ENCODE data around the gene TEKT1. TPM values are rescaled to one million over a fixed set of nuclear protein-coding genes. Genes with fewer than 3 reads are reported as not detected.

TEKT1 gene
- total and polyA plus RNA-seq, 3 experiments from 2014 or later, result not detected

DNA sequence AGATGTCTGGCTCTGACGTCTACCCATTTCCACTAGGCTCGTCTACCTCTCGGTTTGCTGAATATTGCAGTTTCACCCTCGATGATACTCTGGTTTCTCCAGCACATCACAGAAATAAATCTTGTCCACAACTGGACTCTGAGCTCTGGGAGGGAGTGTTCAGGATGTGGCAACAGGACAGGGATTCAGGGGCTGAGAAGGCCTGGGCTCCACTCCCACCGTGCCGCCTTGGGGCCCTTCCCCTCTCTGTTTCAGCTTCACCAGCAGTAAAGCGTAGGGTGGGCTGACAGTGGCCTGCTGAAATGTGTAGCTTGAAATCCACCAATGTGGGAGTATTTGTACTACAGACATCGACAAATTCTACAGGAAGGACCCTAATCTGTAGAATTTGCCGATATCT, 20.0 kb downstream of the TEKT1 start:
- H3K4me1 ChIP-seq (ENCODE audit: insufficient read depth, low read length), result no peaks in the 10 kb centered on the region
- Mint-ChIP-seq H3K27ac (no peak overlapping the region), H3K4me1 (no peaks in the 10 kb centered on the region), H3K27me3 (peaks cover 5 to 41% of the 10 kb centered on the region in 2 donors), H3K4me3 (no peak overlapping the region), H3K36me3 (peaks cover 0 to 8% (median 0%) of the 10 kb centered on the region in 3 donors), H3K9me3 (peaks cover 0 to 3% (median 0%) of the 10 kb centered on the region in 5 donors)
- POLR2A ChIA-PET, result no interaction called here
- no peaks in the 10 kb centered on the region for H3K27me3 ChIP-seq (ENCODE audit: insufficient read depth, low read length, poor library complexity, severe bottlenecking)
- H3K4me3 ChIP-seq (ENCODE audit: low read length), result no peak overlapping the region
- no peaks in the 10 kb centered on the region for H3K36me3 ChIP-seq (ENCODE audit: insufficient read depth, low read length)
- DNase-seq, result no peak
- CTCF ChIA-PET, result no interaction called here
- no peaks in the 10 kb centered on the region for H3K9me3 ChIP-seq (ENCODE audit: low read length)
- H3K27ac ChIP-seq (ENCODE audit: low read depth, low read length), result no peak overlapping the region

GRCh38 chr17:6800422-6801027, 31.0 kb downstream of the TEKT1 start:
- Mint-ChIP-seq H3K4me1 (no peaks in the 10 kb centered on the region), H3K27ac (peak overlapping the region in 1 of 8 donors; percentile 60), H3K27me3 (peaks cover 7 to 16% of the 10 kb centered on the region in 2 donors), H3K36me3 (no peaks in the 10 kb centered on the region), H3K4me3 (no peak overlapping the region), H3K9me3 (no peaks in the 10 kb centered on the region)
- Histone ChIP-seq H3K4me1 (ENCODE audit: insufficient read depth, low read length) (no peaks in the 10 kb centered on the region), H3K4me3 (ENCODE audit: low read length) (no peak overlapping the region), H3K27ac (ENCODE audit: low read depth, low read length) (no peak overlapping the region), H3K36me3 (ENCODE audit: insufficient read depth, low read length) (no peaks in the 10 kb centered on the region), H3K27me3 (ENCODE audit: insufficient read depth, low read length, poor library complexity, severe bottlenecking) (no peaks in the 10 kb centered on the region), H3K9me3 (ENCODE audit: low read length) (no peaks in the 10 kb centered on the region)
- CTCF ChIA-PET, result interaction anchor here (1.1 to 1.8 kb wide), 3 partner anchors 133 to 328 kb away, joined by 3 to 8 read pairs (median 5); no protein-coding TSS in a partner anchor
- POLR2A ChIA-PET, result no interaction called here
- DNase-seq, result no peak

- Histone ChIP-seq H3K9me3 (ENCODE audit: low read length) (no peaks in the 10 kb centered on the region), H3K4me3 (ENCODE audit: low read length) (no peak overlapping the region), H3K4me1 (ENCODE audit: insufficient read depth, low read length) (no peaks in the 10 kb centered on the region), H3K27ac (ENCODE audit: low read depth, low read length) (no peak overlapping the region), H3K27me3 (ENCODE audit: insufficient read depth, low read length, poor library complexity, severe bottlenecking) (no peaks in the 10 kb centered on the region), H3K36me3 (ENCODE audit: insufficient read depth, low read length) (no peaks in the 10 kb centered on the region)
- Mint-ChIP-seq H3K27ac (no peak overlapping the region), H3K27me3 (peaks cover 3 to 19% of the 10 kb centered on the region in 2 donors), H3K4me3 (peak overlapping the region in 1 of 7 donors; percentile 29), H3K36me3 (no peaks in the 10 kb centered on the region), H3K9me3 (no peaks in the 10 kb centered on the region), H3K4me1 (no peaks in the 10 kb centered on the region)
- ChIA-PET CTCF (no interaction called here), POLR2A (no interaction called here)
- no peak for DNase-seq
These were observed 31.8 kb downstream of the TEKT1 start for GRCh38 chr17:6799738-6800137.

DNA sequence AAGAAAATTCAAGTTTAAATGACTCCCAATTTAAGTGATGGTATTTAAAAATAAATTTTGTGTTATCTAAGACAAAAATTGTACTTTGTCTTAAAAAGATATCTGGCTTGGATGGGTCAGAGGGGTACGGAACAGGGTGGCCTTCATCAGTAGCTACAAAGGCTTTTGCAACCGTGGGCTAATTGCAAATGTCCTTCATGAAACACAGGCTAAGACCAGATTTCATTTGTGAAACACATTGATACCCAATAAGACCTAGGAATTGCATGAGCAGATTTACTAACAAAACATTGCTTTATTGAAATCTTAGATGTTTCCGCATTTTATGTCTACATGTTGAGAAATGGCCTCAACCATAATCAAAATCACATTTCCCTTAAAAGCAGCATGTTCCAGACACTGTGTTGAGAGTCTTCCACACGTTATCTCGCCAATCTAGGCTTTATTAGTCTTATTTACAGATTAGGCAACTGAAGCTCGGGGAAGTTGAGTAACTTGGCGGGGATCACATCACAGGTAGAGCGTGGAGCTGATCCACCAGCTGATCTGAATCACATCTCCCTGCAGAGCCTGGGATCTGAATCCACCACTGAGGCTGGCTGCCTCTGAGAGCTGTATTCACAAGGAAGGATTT, 33.7 kb downstream of the TEKT1 start:
- H3K4me3 ChIP-seq (ENCODE audit: low read length), result no peak overlapping the region
- ChIA-PET POLR2A (no interaction called here), CTCF (interaction anchor here (1.3 kb wide), 1 partner anchor 131 kb away, joined by 5 read pairs; no protein-coding TSS in a partner anchor)
- H3K4me1 ChIP-seq (ENCODE audit: insufficient read depth, low read length), result no peaks in the 10 kb centered on the region
- no peaks in the 10 kb centered on the region for H3K9me3 ChIP-seq (ENCODE audit: low read length)
- H3K27ac ChIP-seq (ENCODE audit: low read depth, low read length), result no peak overlapping the region
- Mint-ChIP-seq H3K4me1 (no peaks in the 10 kb centered on the region), H3K36me3 (no peaks in the 10 kb centered on the region), H3K9me3 (no peaks in the 10 kb centered on the region), H3K27me3 (peaks cover 5 to 25% of the 10 kb centered on the region in 2 donors), H3K4me3 (no peak overlapping the region), H3K27ac (no peak overlapping the region)
- H3K27me3 ChIP-seq (ENCODE audit: insufficient read depth, low read length, poor library complexity, severe bottlenecking), result no peaks in the 10 kb centered on the region
- DNase-seq, result no peak
- no peaks in the 10 kb centered on the region for H3K36me3 ChIP-seq (ENCODE audit: insufficient read depth, low read length)

DNA sequence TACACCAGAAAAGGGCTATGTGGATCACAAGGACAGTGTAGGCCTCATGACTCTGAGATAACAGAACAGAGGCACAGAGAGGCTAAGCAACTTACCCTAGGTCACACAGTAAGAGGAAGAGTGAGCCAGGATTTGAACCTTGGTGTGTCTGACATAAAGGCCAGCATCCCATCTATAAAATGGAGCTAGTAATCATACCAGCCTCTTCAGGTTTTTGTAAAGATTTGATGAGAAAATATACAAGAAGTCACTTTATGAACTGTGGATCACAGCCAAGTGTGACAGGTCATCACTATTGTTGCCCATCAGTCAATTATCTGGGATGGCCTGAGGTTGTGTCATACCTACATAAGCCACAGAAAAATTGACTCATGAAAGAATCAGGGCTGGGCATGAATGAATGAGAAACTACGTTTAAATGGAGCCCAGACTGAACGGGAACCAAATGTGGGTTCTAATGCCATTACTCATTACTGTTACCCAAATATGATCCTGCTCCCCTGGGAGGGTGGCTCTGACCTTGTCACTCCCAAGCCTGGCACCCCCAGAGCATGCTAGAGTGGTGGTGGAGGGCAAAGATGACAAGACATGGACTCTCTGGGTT, 34.5 kb downstream of the TEKT1 start:
- H3K4me3 Mint-ChIP-seq, result no peak overlapping the region
- Histone ChIP-seq H3K4me1 (ENCODE audit: insufficient read depth, low read length) (no peaks in the 10 kb centered on the region), H3K36me3 (ENCODE audit: insufficient read depth, low read length) (no peaks in the 10 kb centered on the region), H3K27me3 (ENCODE audit: insufficient read depth, low read length, poor library complexity, severe bottlenecking) (no peaks in the 10 kb centered on the region), H3K27ac (ENCODE audit: low read depth, low read length) (no peak overlapping the region), H3K4me3 (ENCODE audit: low read length) (no peak overlapping the region), H3K9me3 (ENCODE audit: low read length) (no peaks in the 10 kb centered on the region)
- no peaks in the 10 kb centered on the region for H3K4me1 Mint-ChIP-seq
- no peak for DNase-seq
- ChIA-PET POLR2A (no interaction called here), CTCF (interaction anchor here (0.8 kb wide), 1 partner anchor 131 kb away, joined by 3 read pairs; no protein-coding TSS in a partner anchor)
- no peaks in the 10 kb centered on the region for H3K9me3 Mint-ChIP-seq
- peaks cover 12 to 32% of the 10 kb centered on the region in 2 donors for H3K27me3 Mint-ChIP-seq
- no peak overlapping the region for H3K27ac Mint-ChIP-seq
- H3K36me3 Mint-ChIP-seq, result no peaks in the 10 kb centered on the region

DNA sequence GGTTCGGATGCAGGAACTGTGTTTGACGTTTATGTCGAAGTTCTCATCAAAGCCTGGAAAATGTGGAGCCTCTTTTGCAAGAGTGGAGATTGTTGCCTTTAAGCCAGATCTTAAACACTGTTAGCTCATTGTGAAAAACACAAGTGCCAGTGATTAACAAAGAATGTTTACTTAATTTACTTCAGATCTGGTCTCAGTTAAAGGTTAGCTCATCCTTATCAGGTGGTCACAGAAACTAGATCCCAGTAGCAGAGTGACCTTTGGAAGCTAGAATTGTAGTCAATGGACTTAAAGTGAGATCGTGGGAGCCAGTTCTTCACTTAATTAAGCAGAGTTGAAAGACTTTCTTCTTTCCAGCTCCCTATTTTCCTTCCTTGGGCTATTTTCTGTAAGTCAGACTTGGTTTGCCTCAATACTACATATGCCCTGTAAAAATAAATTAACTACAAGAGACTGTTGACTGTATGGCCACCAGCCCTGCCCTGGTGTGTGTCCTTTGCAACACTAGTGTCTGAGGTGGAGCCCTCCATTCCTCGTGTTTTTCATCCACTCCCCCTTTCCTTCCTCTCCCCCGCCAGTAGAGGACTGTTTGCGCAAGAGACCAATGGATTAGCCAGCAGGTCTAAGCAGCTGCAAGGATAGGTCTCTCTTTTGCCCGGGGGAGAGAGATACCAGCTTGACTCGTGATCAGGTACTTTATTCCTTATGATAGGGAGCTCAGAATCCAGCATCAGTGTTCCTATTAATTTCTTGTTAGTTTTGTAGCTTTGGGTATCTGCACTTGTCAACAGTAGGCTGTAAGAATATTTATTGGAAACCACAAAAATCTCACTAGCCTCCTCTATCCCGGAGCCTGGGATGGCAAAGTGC, 35.3 kb downstream of the TEKT1 start:
- H3K4me3 Mint-ChIP-seq, result no peak overlapping the region
- Histone ChIP-seq H3K27me3 (ENCODE audit: insufficient read depth, low read length, poor library complexity, severe bottlenecking) (no peaks in the 10 kb centered on the region), H3K4me3 (ENCODE audit: low read length) (no peak overlapping the region), H3K36me3 (ENCODE audit: insufficient read depth, low read length) (no peaks in the 10 kb centered on the region), H3K27ac (ENCODE audit: low read depth, low read length) (no peak overlapping the region), H3K9me3 (ENCODE audit: low read length) (no peaks in the 10 kb centered on the region), H3K4me1 (ENCODE audit: insufficient read depth, low read length) (no peaks in the 10 kb centered on the region)
- H3K27me3 Mint-ChIP-seq, result peaks cover 16 to 37% of the 10 kb centered on the region in 2 donors
- no peaks in the 10 kb centered on the region for H3K4me1 Mint-ChIP-seq
- peak overlapping the region in 1 of 8 donors; percentile 19 for H3K27ac Mint-ChIP-seq
- ChIA-PET POLR2A (no interaction called here), CTCF (interaction anchor here (0.8 kb wide), 1 partner anchor 130 kb away, joined by 3 read pairs; no protein-coding TSS in a partner anchor)
- H3K36me3 Mint-ChIP-seq, result no peaks in the 10 kb centered on the region
- no peak for DNase-seq
- H3K9me3 Mint-ChIP-seq, result no peaks in the 10 kb centered on the region

GRCh38 chr17:6793748-6794493, 37.6 kb downstream of the TEKT1 start:
- CTCF ChIA-PET, result interaction anchor here (0.6 kb wide), 1 partner anchor 1474 kb away, joined by 3 read pairs; no protein-coding TSS in a partner anchor
- POLR2A ChIA-PET, result no interaction called here

More at GRCh38 chr17:6793748-6794493, 37.6 kb downstream of the TEKT1 start:
- Mint-ChIP-seq H3K4me3 (no peak overlapping the region), H3K4me1 (no peaks in the 10 kb centered on the region), H3K9me3 (no peaks in the 10 kb centered on the region), H3K27ac (no peak overlapping the region), H3K27me3 (peaks cover 28 to 44% of the 10 kb centered on the region in 2 donors), H3K36me3 (no peaks in the 10 kb centered on the region)
- no peaks in the 10 kb centered on the region for H3K9me3 ChIP-seq (ENCODE audit: low read length)
- no peaks in the 10 kb centered on the region for H3K27me3 ChIP-seq (ENCODE audit: insufficient read depth, low read length, poor library complexity, severe bottlenecking)
- DNase-seq, result no peak
- no peak overlapping the region for H3K27ac ChIP-seq (ENCODE audit: low read depth, low read length)
- no peaks in the 10 kb centered on the region for H3K4me1 ChIP-seq (ENCODE audit: insufficient read depth, low read length)
- no peaks in the 10 kb centered on the region for H3K36me3 ChIP-seq (ENCODE audit: insufficient read depth, low read length)
- no peak overlapping the region for H3K4me3 ChIP-seq (ENCODE audit: low read length)

Data from CD8-positive, alpha-beta memory T cell (primary cell).